Smooth muscle cell (in vitro differentiated cells): ENCODE data around the gene ETV7. TPM values are rescaled to one million over a fixed set of nuclear protein-coding genes. Genes with fewer than 3 reads are reported as not detected.

ENCODE experiments used
- DNase-seq: peaks from one replicate; lab custom pipeline; 2025; ENCODE audit not compliant: unreplicated experiment; lab: John Stamatoyannopoulos, UW
- H2AFZ ChIP-seq: fragments of 200-600 bp; sonication (generic); 2 replicates; pipeline ENCODE4 v1.6.0; 2016; ENCODE audit warnings: antibody characterized with exemption, low read depth, mild to moderate bottlenecking
- H3F3A ChIP-seq: fragments of 200-600 bp; sonication (generic); 2 replicates; pipeline ENCODE4 v1.6.0; 2017; ENCODE audit warnings: antibody characterized with exemption, low read depth
- H3K27ac ChIP-seq: fragments of 200-600 bp; sonication (generic); 2 replicates; pipeline ENCODE4 v1.5.1; 2016; ENCODE audit warnings: low read depth, mild to moderate bottlenecking
- H3K27me3 ChIP-seq: fragments of 200-600 bp; sonication (generic); 2 replicates; pipeline ENCODE4 v1.6.1; 2016; ENCODE audit warnings: low read depth, mild to moderate bottlenecking
- H3K36me3 ChIP-seq: fragments of 200-600 bp; sonication (generic); 2 replicates; pipeline ENCODE4 v1.5.1; 2016; ENCODE audit warnings: low read depth
- H3K4me1 ChIP-seq: fragments of 200-600 bp; sonication (generic); 2 replicates; pipeline ENCODE4 v1.5.1; 2016; ENCODE audit warnings: low read depth
- H3K4me2 ChIP-seq: fragments of 200-600 bp; sonication (generic); 2 replicates; pipeline ENCODE4 v1.6.0; 2016; ENCODE audit warnings: mild to moderate bottlenecking
- H3K4me3 ChIP-seq: fragments of 200-600 bp; sonication (generic); 2 replicates; pipeline ENCODE4 v1.5.1; 2016; ENCODE audit warnings: mild to moderate bottlenecking
- H3K79me2 ChIP-seq: fragments of 200-600 bp; sonication (generic); 2 replicates; pipeline ENCODE4 v1.6.0; 2016; ENCODE audit warnings: low read depth, mild to moderate bottlenecking
- H3K9ac ChIP-seq: fragments of 200-600 bp; sonication (generic); 2 replicates; pipeline ENCODE4 v1.6.0; 2016; ENCODE audit warnings: low read depth
- H3K9me3 ChIP-seq: fragments of 200-600 bp; sonication (generic); replicated peaks from 2 replicates; pipeline ENCODE4 v1.5.1; 2016; ENCODE audit warnings: low read depth
- H4K20me1 ChIP-seq: fragments of 200-600 bp; sonication (generic); 2 replicates; pipeline ENCODE4 v1.6.0; 2016; ENCODE audit warnings: low read depth
- CTCF ChIP-seq: fragments of 200-600 bp; sonication (generic); IDR thresholded peaks from 2 replicates; pipeline ENCODE4 v1.5.1; 2017; ENCODE audit warnings: borderline replicate concordance, mild to moderate bottlenecking, antibody characterized with exemption; ENCODE audit not compliant: insufficient read depth, poor library complexity, severe bottlenecking
- WGBS: methylation state at CpG from one replicate; pipeline ENCODE4 v1.1.7; 2016; ENCODE audit warnings: low lambda C conversion rate; 5-methylcytosine and 5-hydroxymethylcytosine counted together
- polyA plus RNA-seq: library from polyadenylated mRNA; unstranded; fragments of >200 nt; fragmentation: Nextera tagmentation; extraction: Ambion mirVana; gene quantifications from 2 replicates; pipeline ENCODE4 v1.2.1, GENCODE V29; 2016
- total RNA-seq: library from RNA; depleted of rRNA; stranded (reverse); fragments of >200 nt; gene quantifications from 2 replicates; pipeline ENCODE4 v1.2.3, GENCODE V29; 2014

The ETV7 gene
- total and polyA plus RNA-seq, 2 experiments from 2014 or later = 0.83 TPM; not detected in 1

DNA sequence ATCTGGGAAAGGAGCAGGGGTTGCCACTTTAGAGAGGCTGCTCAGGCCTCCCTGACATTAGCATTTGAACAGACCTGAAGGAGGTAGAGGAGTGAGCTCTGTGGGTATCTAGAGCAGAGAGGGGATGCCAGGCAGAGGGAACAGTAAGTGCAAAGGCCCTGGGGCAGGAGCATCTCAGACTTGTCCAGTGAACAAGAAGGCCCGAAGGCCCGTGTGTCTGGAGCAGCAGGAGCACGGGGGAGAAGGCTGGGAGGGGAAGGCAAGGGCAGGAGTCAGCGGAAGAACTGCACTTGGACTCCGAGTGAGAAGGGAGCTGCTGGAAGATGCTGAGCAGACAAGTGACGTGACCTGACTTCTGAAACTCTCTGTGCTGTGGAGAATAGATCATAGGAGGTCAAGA, 15.4 kb downstream of the ETV7 start:
- no peak for TF ChIP-seq CTCF
- no peak for DNase-seq
- no peaks in the 10 kb centered on the region for H3K27me3 ChIP-seq
- H3K4me2 ChIP-seq = no peak overlapping the region
- peaks cover 4% of the 10 kb centered on the region for H3F3A ChIP-seq
- H3K9ac ChIP-seq = no peak overlapping the region
- no peaks in the 10 kb centered on the region for H3K79me2 ChIP-seq
- H2AFZ ChIP-seq = no peak overlapping the region
- no peaks in the 10 kb centered on the region for H3K9me3 ChIP-seq
- no peak overlapping the region for H3K27ac ChIP-seq
- WGBS = 90% methylated on average over 6 of the region's 6 CpGs
- peaks cover 5% of the 10 kb centered on the region for H3K4me1 ChIP-seq
- no peaks in the 10 kb centered on the region for H4K20me1 ChIP-seq
- H3K36me3 ChIP-seq = no peaks in the 10 kb centered on the region
- no peak overlapping the region for H3K4me3 ChIP-seq

- H3F3A ChIP-seq = peaks cover 4% of the 10 kb centered on the region
- H3K4me3 ChIP-seq = no peak overlapping the region
- H3K4me1 ChIP-seq = peaks cover 5% of the 10 kb centered on the region
- no peak overlapping the region for H3K27ac ChIP-seq
- no peaks in the 10 kb centered on the region for H3K79me2 ChIP-seq
- no peaks in the 10 kb centered on the region for H3K9me3 ChIP-seq
- no peak overlapping the region for H3K9ac ChIP-seq
- 95% methylated on average over 9 of the region's 9 CpGs for WGBS
- no peak overlapping the region for H3K4me2 ChIP-seq
- H3K36me3 ChIP-seq = no peaks in the 10 kb centered on the region
- no peaks in the 10 kb centered on the region for H3K27me3 ChIP-seq
- H2AFZ ChIP-seq = no peak overlapping the region
- no peaks in the 10 kb centered on the region for H4K20me1 ChIP-seq
- no peak for DNase-seq
- no peak for TF ChIP-seq CTCF
These were observed 16.3 kb downstream of the ETV7 start for GRCh38 chr6:36371211-36371610.

DNA sequence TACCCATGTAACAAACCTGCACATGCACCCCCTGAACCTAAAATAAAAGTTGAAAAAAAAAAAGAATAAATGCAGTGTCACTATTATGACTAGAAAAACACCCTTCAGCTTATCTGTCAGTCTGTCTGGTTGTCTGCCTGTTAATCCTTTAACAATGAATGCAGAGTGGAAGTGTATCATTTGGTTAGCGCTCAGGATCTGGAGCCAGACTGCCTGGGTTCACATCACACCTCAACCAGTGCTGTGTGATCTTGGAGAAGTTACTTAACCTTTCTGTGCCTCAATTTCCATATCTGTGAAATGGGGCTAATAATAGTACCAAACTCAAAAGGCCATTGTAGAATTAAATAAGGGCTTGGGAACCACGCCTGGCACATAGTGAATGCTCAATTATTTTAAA, 16.8 kb downstream of the ETV7 start:
- Histone ChIP-seq H3K4me3 (no peak overlapping the region), H4K20me1 (no peaks in the 10 kb centered on the region), H2AFZ (no peak overlapping the region), H3K36me3 (no peaks in the 10 kb centered on the region), H3K27me3 (no peaks in the 10 kb centered on the region), H3K79me2 (no peaks in the 10 kb centered on the region), H3K4me1 (peaks cover 5% of the 10 kb centered on the region), H3K27ac (no peak overlapping the region), H3K9me3 (no peaks in the 10 kb centered on the region), H3K9ac (no peak overlapping the region), H3F3A (peaks cover 4% of the 10 kb centered on the region), H3K4me2 (no peak overlapping the region)
- no peak for DNase-seq
- 97% methylated on average over 2 of the region's 2 CpGs for WGBS
- TF ChIP-seq CTCF = no peak
